ENCODE results near the gene ZCCHC2.

Gene ZCCHC2

GRCh38 chr18:62512532-62512931 is 10.3 kb upstream of the ZCCHC2 start:
- DNase-seq = no peak

DNA sequence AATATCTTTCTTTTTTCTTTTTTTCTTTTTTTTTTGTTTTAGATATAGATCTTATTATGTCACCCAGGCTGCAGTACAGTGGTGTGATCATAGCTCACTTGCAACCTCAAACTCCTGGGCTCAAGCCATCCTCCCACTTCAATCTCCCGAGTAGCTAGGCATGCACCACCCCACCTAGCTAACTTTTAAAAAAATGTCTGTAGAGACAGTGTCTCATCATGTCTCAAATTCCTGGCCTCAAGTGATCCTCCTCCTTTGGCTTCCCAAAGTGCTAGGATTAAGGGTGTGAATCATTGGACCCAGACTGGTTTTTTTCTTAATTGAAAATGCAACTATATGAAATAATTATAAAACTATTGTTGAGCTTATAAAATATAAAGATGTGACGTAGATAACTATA is 9.8 kb upstream of the ZCCHC2 start:
- no peak for DNase-seq

DNA sequence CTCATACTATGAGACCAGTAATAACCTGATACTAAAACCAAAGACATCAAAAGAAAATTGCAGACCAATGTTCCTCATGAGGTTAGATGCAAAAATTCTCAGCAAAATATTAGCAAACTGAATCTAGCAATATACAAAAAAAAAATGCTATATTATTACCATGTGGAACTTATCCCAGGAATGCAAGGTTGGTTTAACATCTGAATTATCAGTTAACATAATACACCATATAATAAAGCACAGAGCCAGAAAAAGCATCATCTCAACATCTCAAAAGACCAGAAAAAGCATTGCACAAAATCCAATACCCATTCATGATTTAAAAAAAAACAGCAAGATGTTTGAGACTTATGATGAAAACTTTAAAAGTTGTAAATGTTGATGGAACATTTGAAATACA is 8.3 kb upstream of the ZCCHC2 start:
- no peak for DNase-seq

GRCh38 chr18:62516242-62516641 is 6.6 kb upstream of the ZCCHC2 start:
- DNase-seq = no peak

DNA sequence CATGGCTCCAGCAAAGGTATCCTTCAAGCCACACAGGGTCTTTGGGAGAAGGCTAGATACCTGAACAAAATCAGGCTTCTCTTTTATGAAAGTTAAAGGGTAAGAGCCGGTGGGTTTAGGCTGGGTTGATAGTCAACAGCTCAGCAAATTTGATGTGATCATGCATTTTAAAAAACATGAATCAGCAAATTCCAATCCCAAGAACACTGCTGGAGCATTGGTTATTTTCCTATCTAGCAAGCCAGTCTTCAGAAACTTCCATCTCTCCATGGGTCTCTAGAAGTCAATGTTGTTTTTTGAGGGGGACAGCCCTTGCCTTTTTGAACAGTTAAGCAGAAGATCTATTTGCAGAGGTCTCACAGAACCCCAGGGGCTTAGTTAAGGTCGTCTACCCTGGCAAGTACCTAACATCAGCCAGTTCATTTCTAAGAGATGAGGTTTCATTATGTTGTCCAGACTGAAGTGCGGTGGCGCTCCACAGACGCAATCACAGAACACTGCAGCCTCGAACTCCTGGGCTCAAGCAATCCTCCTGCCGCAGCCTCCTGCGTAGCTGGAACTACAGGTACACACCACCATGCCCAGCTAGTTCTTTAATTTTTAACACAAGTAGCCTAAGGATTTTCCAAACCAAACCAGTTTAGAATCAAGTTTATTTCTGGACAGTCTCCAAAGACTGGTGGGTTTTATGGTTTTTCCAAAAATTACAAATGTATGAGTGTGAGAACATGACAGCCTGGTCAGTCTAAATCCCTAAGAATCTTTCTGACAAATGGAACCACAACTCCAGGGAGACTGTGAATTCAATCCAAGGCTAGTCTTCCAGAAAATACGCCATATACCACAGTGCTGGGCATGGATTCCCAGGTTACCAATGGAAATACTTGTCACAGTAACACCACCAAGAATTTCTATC is 4.1 kb upstream of the ZCCHC2 start:
- DNase-seq = no peak

GRCh38 chr18:62519684-62520083 is 3.1 kb upstream of the ZCCHC2 start:
- DNase-seq = no peak

GRCh38 chr18:62521082-62521481 is 1.7 kb upstream of the ZCCHC2 start:
- no peak for DNase-seq

- DNase-seq = peak; percentile 39
These were observed 1.2 kb upstream of the ZCCHC2 start for GRCh38 chr18:62521593-62521992.

DNA sequence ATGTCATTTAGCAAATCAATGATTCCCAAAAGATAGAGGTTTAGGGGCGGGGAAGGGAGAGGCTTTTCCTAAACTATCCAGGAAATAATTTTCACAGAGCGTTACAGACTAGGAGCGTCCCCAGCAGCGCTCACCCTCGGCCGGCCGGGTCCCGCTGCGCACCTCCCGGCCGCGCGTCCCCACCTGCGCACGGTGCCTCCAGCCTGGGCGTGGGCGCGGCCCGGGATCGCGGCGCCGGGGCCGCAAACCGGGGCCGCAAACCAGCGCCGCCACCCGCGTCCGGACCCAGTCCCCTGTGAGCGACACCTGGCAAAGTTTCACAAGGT is 684 bp upstream of the ZCCHC2 start:
- peak; percentile 38 for DNase-seq

GRCh38 chr18:62523255-62523588 is 397 bp downstream of the ZCCHC2 start:
- no peak for DNase-seq

DNA sequence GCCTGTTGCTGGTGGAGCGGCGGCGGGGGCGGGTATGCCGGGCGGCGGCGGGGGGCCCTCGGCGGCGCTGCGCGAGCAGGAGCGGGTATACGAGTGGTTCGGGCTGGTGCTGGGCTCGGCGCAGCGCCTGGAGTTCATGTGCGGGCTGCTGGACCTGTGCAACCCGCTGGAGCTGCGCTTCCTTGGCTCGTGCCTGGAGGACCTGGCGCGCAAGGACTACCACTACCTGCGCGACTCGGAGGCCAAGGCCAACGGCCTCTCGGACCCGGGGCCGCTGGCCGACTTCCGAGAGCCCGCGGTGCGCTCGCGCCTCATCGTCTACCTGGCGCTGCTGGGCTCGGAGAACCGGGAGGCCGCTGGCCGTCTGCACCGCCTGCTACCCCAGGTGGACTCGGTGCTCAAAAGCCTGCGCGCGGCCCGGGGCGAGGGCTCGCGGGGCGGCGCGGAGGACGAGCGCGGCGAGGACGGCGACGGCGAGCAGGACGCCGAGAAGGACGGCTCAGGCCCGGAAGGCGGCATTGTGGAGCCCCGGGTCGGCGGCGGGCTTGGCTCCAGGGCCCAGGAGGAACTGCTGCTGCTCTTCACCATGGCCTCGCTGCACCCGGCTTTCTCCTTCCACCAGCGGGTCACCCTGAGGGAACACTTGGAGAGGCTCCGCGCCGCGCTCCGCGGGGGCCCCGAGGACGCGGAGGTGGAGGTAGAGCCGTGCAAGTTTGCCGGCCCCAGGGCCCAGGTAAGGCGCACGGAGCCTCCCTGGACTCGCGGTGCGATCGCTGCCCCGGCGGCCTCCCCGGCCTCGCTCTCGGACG is 1.0 kb downstream of the ZCCHC2 start:
- peak; percentile 41 for DNase-seq

- peak; percentile 61 for DNase-seq
These were observed 1.8 kb downstream of the ZCCHC2 start for GRCh38 chr18:62524440-62525200.

GRCh38 chr18:62525608-62526007 is 2.8 kb downstream of the ZCCHC2 start:
- no peak for DNase-seq

- DNase-seq = peak; percentile 66
These were observed 3.5 kb downstream of the ZCCHC2 start for GRCh38 chr18:62526098-62527025.

DNA sequence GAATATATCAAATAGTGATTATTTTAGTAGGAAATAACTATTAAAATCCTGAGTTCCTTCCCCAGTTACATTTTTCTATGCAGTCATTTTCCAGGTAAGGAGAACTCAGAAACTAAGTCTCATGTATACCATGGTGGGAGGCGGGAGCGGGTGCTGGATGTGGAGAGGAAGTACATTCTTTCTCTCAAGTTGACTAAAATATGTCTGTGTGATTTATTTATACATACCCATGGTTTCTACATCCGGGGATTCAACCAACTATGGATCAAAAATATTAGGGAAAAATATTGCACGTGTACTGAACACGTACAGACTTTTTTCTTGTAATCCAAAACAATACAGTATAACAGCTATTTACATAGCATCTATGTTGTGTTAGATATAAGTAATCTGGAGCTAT is 6.8 kb downstream of the ZCCHC2 start:
- no peak for DNase-seq

DNA sequence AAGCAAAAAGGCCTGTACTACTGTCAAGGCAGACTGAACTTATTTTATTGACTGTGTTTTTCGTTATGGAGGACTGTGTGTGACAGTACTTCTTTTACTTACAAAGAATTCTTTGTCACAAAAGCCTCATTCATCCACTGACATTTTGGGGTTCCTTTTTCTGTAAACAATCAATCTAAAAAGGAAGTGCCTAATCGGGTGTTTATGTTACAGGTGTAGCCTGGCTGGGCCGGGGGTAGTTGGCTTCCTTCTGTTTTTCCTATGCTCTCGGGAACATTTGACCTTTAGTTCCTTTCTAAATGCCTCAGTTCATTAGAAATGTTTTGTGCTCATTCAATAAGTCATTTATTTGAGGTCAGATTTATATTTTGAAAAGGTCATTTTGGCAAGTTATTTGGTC is 8.3 kb downstream of the ZCCHC2 start:
- DNase-seq = no peak

GRCh38 chr18:62531931-62532330 is 9.1 kb downstream of the ZCCHC2 start:
- DNase-seq = no peak

- DNase-seq = no peak
These were observed 13.2 kb downstream of the ZCCHC2 start for GRCh38 chr18:62536005-62536404.

- DNase-seq = no peak
These were observed 14.4 kb downstream of the ZCCHC2 start for GRCh38 chr18:62537042-62537894.

DNA sequence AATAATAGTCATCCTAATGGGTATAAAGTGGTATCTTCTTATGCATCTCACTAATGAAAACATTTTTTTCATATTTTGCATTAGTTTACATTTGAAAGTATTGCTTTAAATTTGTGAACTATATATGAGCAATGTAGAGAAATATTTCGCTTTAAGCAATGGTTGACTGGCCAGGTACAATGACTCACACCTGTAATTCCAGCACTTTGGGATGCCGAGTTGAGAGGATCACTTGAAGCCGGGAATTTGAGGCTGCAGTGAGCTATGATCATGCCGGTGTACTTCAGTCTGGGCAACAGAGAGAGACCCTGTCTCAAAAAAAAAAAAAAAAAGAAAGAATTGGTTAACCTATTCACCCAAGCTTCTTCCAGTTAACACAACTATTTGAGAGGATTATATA is 15.1 kb downstream of the ZCCHC2 start:
- DNase-seq = no peak

GRCh38 chr18:62538881-62539280 is 16.1 kb downstream of the ZCCHC2 start:
- no peak for DNase-seq
